CD4-positive, alpha-beta memory T cell (primary cell): ENCODE measurements around the gene MRPL28. TPM values are rescaled to one million over a fixed set of nuclear protein-coding genes. Genes with fewer than 3 reads are reported as not detected.
A peak's percentile ranks its signal among the peaks of the same experiment; 100 is the strongest.

Source experiments
- CTCF ChIA-PET: fragments of 350-600 bp; sonication (Branson Sonifier 250); formaldehyde crosslinking; loops from one replicate; lab custom pipeline; 2021; ENCODE audit warnings: inconsistent platforms; ENCODE audit not compliant: partially characterized antibody; lab: Charles Lee
- POLR2A ChIA-PET: fragments of 350-600 bp; sonication (Branson Sonifier 250); formaldehyde crosslinking; loops from one replicate; lab custom pipeline; 2021; ENCODE audit not compliant: partially characterized antibody; lab: Charles Lee
- DNase-seq, 5 donors: peaks; one replicate each; pipeline versions ENCODE4 v3.0.0 to v3.0.0-alpha.2; 2020 to 2022; ENCODE audit warnings: mixed read lengths in 1 of 5
- H3K27ac ChIP-seq: one replicate; pipeline ENCODE4 v1.7.0; 2013; ENCODE audit warnings: low read depth, low read length
- H3K27me3 ChIP-seq: 2 replicates; pipeline ENCODE4 v1.7.0; 2013; ENCODE audit warnings: mild to moderate bottlenecking, low read length, moderate library complexity; ENCODE audit not compliant: insufficient read depth
- H3K36me3 ChIP-seq: 2 replicates; pipeline ENCODE4 v1.7.0; 2013; ENCODE audit warnings: mild to moderate bottlenecking, low read length, moderate library complexity; ENCODE audit not compliant: insufficient read depth
- H3K4me1 ChIP-seq: 2 replicates; pipeline ENCODE4 v1.7.0; 2013; ENCODE audit warnings: mild to moderate bottlenecking, low read length, moderate library complexity; ENCODE audit not compliant: insufficient read depth
- H3K4me3 ChIP-seq, 2 donors: one replicate each; pipeline ENCODE4 v1.7.0; 2013; ENCODE audit warnings: low read length in 2 of 2, mild to moderate bottlenecking in 1 of 2
- H3K9me3 ChIP-seq, 2 donors: one replicate each; pipeline ENCODE4 v1.7.0; 2013; ENCODE audit warnings: low read length in 2 of 2, control low read depth in 1 of 2; ENCODE audit not compliant: control insufficient read depth in 1 of 2
- H3K27ac Mint-ChIP-seq, 7 donors: one replicate each; pipeline ENCODE4 v1.8.0; 2020 to 2021; ENCODE audit warnings: mixed read lengths in 7 of 7, mild to moderate bottlenecking in 6 of 7, inconsistent platforms in 3 of 7, moderate library complexity in 3 of 7
- H3K27me3 Mint-ChIP-seq, 2 donors: one replicate each; pipeline ENCODE4 v1.8.0; 2020 to 2021; ENCODE audit warnings: mixed read lengths in 2 of 2
- H3K36me3 Mint-ChIP-seq, 2 donors: one replicate each; pipeline ENCODE4 v1.8.0; 2020 to 2021; ENCODE audit warnings: mixed read lengths in 2 of 2, inconsistent platforms in 1 of 2, mild to moderate bottlenecking in 1 of 2
- H3K4me1 Mint-ChIP-seq, 4 donors: one replicate each; pipeline ENCODE4 v1.8.0; 2020 to 2021; ENCODE audit warnings: mixed read lengths in 4 of 4, mild to moderate bottlenecking in 1 of 4
- H3K4me3 Mint-ChIP-seq, 8 donors: one replicate each; pipeline ENCODE4 v1.8.0; 2020 to 2021; ENCODE audit warnings: mixed read lengths in 8 of 8, mild to moderate bottlenecking in 7 of 8, moderate library complexity in 6 of 8, inconsistent platforms in 3 of 8
- H3K9me3 Mint-ChIP-seq, 8 donors: one replicate each; pipeline ENCODE4 v1.8.0; 2020 to 2021; ENCODE audit warnings: mixed read lengths in 8 of 8, mild to moderate bottlenecking in 5 of 8, inconsistent platforms in 3 of 8, moderate library complexity in 1 of 8
- intact Hi-C: fragments of 100-400 bp; cut with micrococcal nuclease; formaldehyde crosslinking; loops from one replicate; pipeline ENCODE4 v1.15.1; 2023
- polyA plus RNA-seq, 2 donors: library from polyadenylated mRNA; unstranded; fragments of 300-500 nt; fragmentation: Illumina TruSeq; gene quantifications; one replicate each; pipeline ENCODE4 v1.2.3, GENCODE V29; 2021
- total RNA-seq, 2 experiments: library from RNA; stranded (reverse); gene quantifications; one replicate each; pipeline ENCODE4 v1.2.3, GENCODE V29; 2021

MRPL28 gene
- total and polyA plus RNA-seq, 4 experiments from 2014 or later = 27.9 to 59.2 (median 43.9) TPM

GRCh38 chr16:322476-323143 is 47.7 kb downstream of the MRPL28 start:
- H3K36me3 Mint-ChIP-seq = peaks cover 6 to 30% of the 10 kb centered on the region in 2 donors
- H3K27ac Mint-ChIP-seq = peak overlapping the region; percentile 74 to 99 (median 97)
- Histone ChIP-seq H3K27me3 (no peaks in the 10 kb centered on the region), H3K9me3 (no peaks in the 10 kb centered on the region), H3K36me3 (peaks cover 19% of the 10 kb centered on the region), H3K27ac (peak overlapping the region; percentile 20), H3K4me1 (peaks cover 67% of the 10 kb centered on the region), H3K4me3 (no peak overlapping the region)
- ChIA-PET POLR2A (interaction anchor here (1.3 kb wide), 1 partner anchor 87 kb away, joined by 4 read pairs; no protein-coding TSS in a partner anchor), CTCF (interaction anchor here (1.2 to 1.5 kb wide), 2 partner anchors 69 to 88 kb away, joined by 3 to 5 read pairs; partner anchors contain the start of gene FAM234A)
- peak overlapping the region in 4 of 8 donors; percentile 10 to 46 (median 22) for H3K4me3 Mint-ChIP-seq
- DNase-seq = no peak
- H3K27me3 Mint-ChIP-seq = no peaks in the 10 kb centered on the region
- peaks cover 42 to 83% (median 60%) of the 10 kb centered on the region in 4 donors for H3K4me1 Mint-ChIP-seq
- intact Hi-C loops = no loop called here
- peaks cover 0 to 5% (median 0%) of the 10 kb centered on the region in 8 donors for H3K9me3 Mint-ChIP-seq

- intact Hi-C loops = no loop called here
- H3K36me3 ChIP-seq = peaks cover 20% of the 10 kb centered on the region
- peaks cover 70% of the 10 kb centered on the region for H3K4me1 ChIP-seq
- no peaks in the 10 kb centered on the region for H3K27me3 ChIP-seq
- Mint-ChIP-seq H3K4me1 (peaks cover 37 to 83% (median 55%) of the 10 kb centered on the region in 4 donors), H3K27me3 (no peaks in the 10 kb centered on the region), H3K9me3 (peaks cover 0 to 5% (median 0%) of the 10 kb centered on the region in 8 donors), H3K4me3 (peak overlapping the region in 2 of 8 donors; percentile 64 to 75), H3K36me3 (peaks cover 6 to 27% of the 10 kb centered on the region in 2 donors), H3K27ac (peak overlapping the region; percentile 61 to 93 (median 89))
- CTCF ChIA-PET = interaction anchor here (1.1 to 1.5 kb wide), 3 partner anchors 17 to 87 kb away, joined by 3 to 5 read pairs (median 3); partner anchors contain the start of gene FAM234A
- H3K4me3 ChIP-seq = no peak overlapping the region
- POLR2A ChIA-PET = interaction anchor here (1.3 kb wide), 1 partner anchor 86 kb away, joined by 4 read pairs; no protein-coding TSS in a partner anchor
- no peak for DNase-seq
- no peaks in the 10 kb centered on the region for H3K9me3 ChIP-seq
- no peak overlapping the region for H3K27ac ChIP-seq
Observed at GRCh38 chr16:321532-321931, 48.8 kb downstream of the MRPL28 start.

GRCh38 chr16:320206-320605 is 50.1 kb downstream of the MRPL28 start:
- CTCF ChIA-PET = no interaction called here
- Histone ChIP-seq H3K4me1 (peaks cover 60% of the 10 kb centered on the region), H3K27ac (no peak overlapping the region), H3K9me3 (no peaks in the 10 kb centered on the region), H3K36me3 (peaks cover 20% of the 10 kb centered on the region), H3K27me3 (no peaks in the 10 kb centered on the region), H3K4me3 (no peak overlapping the region)
- H3K27ac Mint-ChIP-seq = peak overlapping the region in 6 of 7 donors; percentile 11 to 81 (median 62)
- peaks cover 0 to 5% (median 0%) of the 10 kb centered on the region in 8 donors for H3K9me3 Mint-ChIP-seq
- peaks cover 30 to 79% (median 48%) of the 10 kb centered on the region in 4 donors for H3K4me1 Mint-ChIP-seq
- POLR2A ChIA-PET = no interaction called here
- intact Hi-C loops = no loop called here
- peaks cover 8 to 31% of the 10 kb centered on the region in 2 donors for H3K36me3 Mint-ChIP-seq
- no peaks in the 10 kb centered on the region for H3K27me3 Mint-ChIP-seq
- no peak for DNase-seq
- peak overlapping the region in 2 of 8 donors; percentile 17 to 57 for H3K4me3 Mint-ChIP-seq

- Histone ChIP-seq H3K9me3 (no peaks in the 10 kb centered on the region), H3K36me3 (peaks cover 30% of the 10 kb centered on the region), H3K4me1 (peaks cover 44% of the 10 kb centered on the region), H3K27me3 (no peaks in the 10 kb centered on the region), H3K4me3 (no peak overlapping the region), H3K27ac (no peak overlapping the region)
- CTCF ChIA-PET = no interaction called here
- Mint-ChIP-seq H3K27me3 (no peaks in the 10 kb centered on the region), H3K4me3 (no peak overlapping the region), H3K9me3 (peaks cover 0 to 2% (median 0%) of the 10 kb centered on the region in 8 donors), H3K4me1 (peaks cover 25 to 69% (median 38%) of the 10 kb centered on the region in 4 donors), H3K27ac (peak overlapping the region in 2 of 7 donors; percentile 13 to 23), H3K36me3 (peaks cover 24 to 44% of the 10 kb centered on the region in 2 donors)
- DNase-seq = no peak
- POLR2A ChIA-PET = no interaction called here
- intact Hi-C loops = no loop called here
Observed at GRCh38 chr16:318628-319027, 51.7 kb downstream of the MRPL28 start.

GRCh38 chr16:317583-317982 is 52.8 kb downstream of the MRPL28 start:
- H3K4me1 ChIP-seq = peaks cover 40% of the 10 kb centered on the region
- DNase-seq = no peak
- no peak overlapping the region for H3K4me3 ChIP-seq
- Mint-ChIP-seq H3K27ac (peak overlapping the region in 5 of 7 donors; percentile 7 to 57 (median 16)), H3K27me3 (no peaks in the 10 kb centered on the region), H3K4me1 (peaks cover 22 to 63% (median 35%) of the 10 kb centered on the region in 4 donors), H3K36me3 (peaks cover 33 to 53% of the 10 kb centered on the region in 2 donors), H3K4me3 (peak overlapping the region in 1 of 8 donors; percentile 21), H3K9me3 (peaks cover 0 to 1% (median 0%) of the 10 kb centered on the region in 8 donors)
- CTCF ChIA-PET = no interaction called here
- intact Hi-C loops = no loop called here
- peaks cover 40% of the 10 kb centered on the region for H3K36me3 ChIP-seq
- no peaks in the 10 kb centered on the region for H3K27me3 ChIP-seq
- POLR2A ChIA-PET = no interaction called here
- H3K27ac ChIP-seq = no peak overlapping the region
- H3K9me3 ChIP-seq = no peaks in the 10 kb centered on the region

Other genes starting within 250 kb of the MRPL28 start
- 10 to 100 TPM; 38.6 to 40.5 TPM for gene NPRL3, start 231.9 kb downstream of the MRPL28 start, total RNA-seq
- gene NPRL3, start 231.9 kb downstream of the MRPL28 start, polyA plus RNA-seq = 10 to 100 TPM in 1 of 2 donors, 1 to 10 TPM in 1; 9.0 to 15.2 TPM
- gene HBZ, start 217.9 kb downstream of the MRPL28 start, total RNA-seq = not detected
- gene HBZ, start 217.9 kb downstream of the MRPL28 start, polyA plus RNA-seq = not detected
- not detected for gene HBM, start 204.6 kb downstream of the MRPL28 start, total RNA-seq
- gene HBM, start 204.6 kb downstream of the MRPL28 start, polyA plus RNA-seq = not detected
- under 1 TPM in 1 of 2 experiments, not detected in 1; 0.75 TPM for gene HBA2, start 197.7 kb downstream of the MRPL28 start, total RNA-seq
- gene HBA2, start 197.7 kb downstream of the MRPL28 start, polyA plus RNA-seq = 1 to 10 TPM in 1 of 2 donors, under 1 TPM in 1; 0.83 to 1.1 TPM
- gene HBA1, start 193.9 kb downstream of the MRPL28 start, total RNA-seq = under 1 TPM in 1 of 2 experiments, not detected in 1; 0.76 TPM
- gene HBA1, start 193.9 kb downstream of the MRPL28 start, polyA plus RNA-seq = not detected
- not detected for gene HBQ1, start 190.1 kb downstream of the MRPL28 start, total RNA-seq
- gene HBQ1, start 190.1 kb downstream of the MRPL28 start, polyA plus RNA-seq = not detected
- 100 to 1,000 TPM; 147 to 157 TPM for gene LUC7L, start 141.1 kb downstream of the MRPL28 start, total RNA-seq
- 10 to 100 TPM in 1 of 2 donors, 1 to 10 TPM in 1; 5.1 to 12.9 TPM for gene LUC7L, start 141.1 kb downstream of the MRPL28 start, polyA plus RNA-seq
- gene FAM234A, start 135.7 kb downstream of the MRPL28 start, total RNA-seq = 10 to 100 TPM; 34.8 to 41.1 TPM
- 10 to 100 TPM; 18.2 to 35.1 TPM for gene FAM234A, start 135.7 kb downstream of the MRPL28 start, polyA plus RNA-seq
- under 1 TPM in 1 of 2 experiments, not detected in 1; 0.44 TPM for gene RGS11, start 94.6 kb downstream of the MRPL28 start, total RNA-seq
- not detected for gene RGS11, start 94.6 kb downstream of the MRPL28 start, polyA plus RNA-seq
- under 1 TPM in 1 of 2 experiments, not detected in 1; 0.96 TPM for gene ARHGDIG, start 89.9 kb downstream of the MRPL28 start, total RNA-seq
- gene ARHGDIG, start 89.9 kb downstream of the MRPL28 start, polyA plus RNA-seq = not detected
- not detected for gene PDIA2, start 87.4 kb downstream of the MRPL28 start, total RNA-seq
- not detected for gene PDIA2, start 87.4 kb downstream of the MRPL28 start, polyA plus RNA-seq
- gene AXIN1, start 17.8 kb downstream of the MRPL28 start, total RNA-seq = 10 to 100 TPM; 40.3 to 43.0 TPM
- gene AXIN1, start 17.8 kb downstream of the MRPL28 start, polyA plus RNA-seq = 1 to 10 TPM in 1 of 2 donors, under 1 TPM in 1; 0.67 to 6.0 TPM
- gene PGAP6, start 11.4 kb upstream of the MRPL28 start, total RNA-seq = 10 to 100 TPM; 72.2 to 73.5 TPM
- gene PGAP6, start 11.4 kb upstream of the MRPL28 start, polyA plus RNA-seq = 10 to 100 TPM; 22.7 to 40.5 TPM
- gene NME4, start 26.7 kb upstream of the MRPL28 start, total RNA-seq = 10 to 100 TPM; 34.9 to 35.4 TPM
- gene NME4, start 26.7 kb upstream of the MRPL28 start, polyA plus RNA-seq = 10 to 100 TPM; 54.4 to 61.7 TPM
- gene DECR2, start 31.3 kb upstream of the MRPL28 start, total RNA-seq = 1 to 10 TPM; 5.1 to 7.3 TPM
- 1 to 10 TPM; 3.4 to 4.1 TPM for gene DECR2, start 31.3 kb upstream of the MRPL28 start, polyA plus RNA-seq
- gene RAB11FIP3, start 55.1 kb upstream of the MRPL28 start, total RNA-seq = 10 to 100 TPM; 41.8 to 42.6 TPM
- gene RAB11FIP3, start 55.1 kb upstream of the MRPL28 start, polyA plus RNA-seq = 1 to 10 TPM in 1 of 2 donors, under 1 TPM in 1; 0.15 to 4.6 TPM
- 10 to 100 TPM; 74.0 to 77.4 TPM for gene CAPN15, start 157.2 kb upstream of the MRPL28 start, total RNA-seq
- 10 to 100 TPM in 1 of 2 donors, 1 to 10 TPM in 1; 5.3 to 14.1 TPM for gene CAPN15, start 157.2 kb upstream of the MRPL28 start, polyA plus RNA-seq
- gene PRR35, start 189.9 kb upstream of the MRPL28 start, total RNA-seq = not detected
- not detected for gene PRR35, start 189.9 kb upstream of the MRPL28 start, polyA plus RNA-seq
- gene NHLRC4, start 196.5 kb upstream of the MRPL28 start, total RNA-seq = 1 to 10 TPM; 2.4 to 3.2 TPM
- 1 to 10 TPM; 2.1 to 2.7 TPM for gene NHLRC4, start 196.5 kb upstream of the MRPL28 start, polyA plus RNA-seq
- gene PIGQ, start 199.4 kb upstream of the MRPL28 start, total RNA-seq = 10 to 100 TPM; 61.4 to 63.3 TPM
- 10 to 100 TPM in 1 of 2 donors, 1 to 10 TPM in 1; 7.2 to 12.5 TPM for gene PIGQ, start 199.4 kb upstream of the MRPL28 start, polyA plus RNA-seq
- 10 to 100 TPM; 22.0 to 25.6 TPM for gene RAB40C, start 219.5 kb upstream of the MRPL28 start, total RNA-seq
- 10 to 100 TPM in 1 of 2 donors, 1 to 10 TPM in 1; 6.8 to 17.7 TPM for gene RAB40C, start 219.5 kb upstream of the MRPL28 start, polyA plus RNA-seq